HG03521 (cell line): ENCODE data around the gene PTTG1.

ENCODE experiments used
- ATAC-seq: cut with Tn5 transposase; IDR thresholded peaks from one replicate; pipeline ENCODE4 v1.9.1; 2021; ENCODE audit warnings: mild to moderate bottlenecking, moderate library complexity; ENCODE audit not compliant: unreplicated experiment

Gene PTTG1

DNA sequence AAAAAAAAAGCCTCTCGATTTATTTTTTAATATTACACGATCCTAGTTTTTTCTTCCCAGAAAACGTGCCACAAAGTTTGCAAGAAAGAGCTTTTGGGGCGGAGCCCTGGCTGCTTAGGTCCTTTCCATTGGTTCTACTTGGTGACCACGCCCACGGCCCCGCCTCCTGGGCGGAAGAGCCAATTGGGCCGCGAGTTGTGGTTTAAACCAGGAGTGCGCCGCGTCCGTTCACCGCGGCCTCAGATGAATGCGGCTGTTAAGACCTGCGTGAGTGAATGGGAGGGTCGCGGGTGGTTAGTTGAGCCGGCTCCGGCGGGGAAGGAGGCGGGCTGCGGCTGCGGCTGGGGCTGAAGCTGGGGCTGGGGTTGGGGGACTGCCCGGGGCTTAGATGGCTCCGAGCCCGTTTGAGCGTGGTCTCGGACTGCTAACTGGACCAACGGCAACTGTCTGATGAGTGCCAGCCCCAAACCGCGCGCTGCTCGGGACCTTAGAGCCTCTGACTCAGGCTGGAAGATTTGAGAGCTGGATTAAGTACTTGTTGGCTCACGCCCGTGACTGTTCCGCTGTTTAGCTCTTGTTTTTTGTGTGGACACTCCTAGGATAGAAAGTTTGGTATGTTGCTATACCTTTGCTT is at the start of gene PTTG1:
TSS of gene PTTG1 (plus strand) at position 231 of the 634 bp plus-strand sequence. CDS start 458 bp downstream, outside the sequence.
- ATAC-seq: peak; percentile 70

- ATAC-seq: no peak
Measured at GRCh38 chr5:160375166-160375565, 46.5 kb upstream of the PTTG1 start.

GRCh38 chr5:160375701-160376100 is 46.0 kb upstream of the PTTG1 start:
- no peak for ATAC-seq

DNA sequence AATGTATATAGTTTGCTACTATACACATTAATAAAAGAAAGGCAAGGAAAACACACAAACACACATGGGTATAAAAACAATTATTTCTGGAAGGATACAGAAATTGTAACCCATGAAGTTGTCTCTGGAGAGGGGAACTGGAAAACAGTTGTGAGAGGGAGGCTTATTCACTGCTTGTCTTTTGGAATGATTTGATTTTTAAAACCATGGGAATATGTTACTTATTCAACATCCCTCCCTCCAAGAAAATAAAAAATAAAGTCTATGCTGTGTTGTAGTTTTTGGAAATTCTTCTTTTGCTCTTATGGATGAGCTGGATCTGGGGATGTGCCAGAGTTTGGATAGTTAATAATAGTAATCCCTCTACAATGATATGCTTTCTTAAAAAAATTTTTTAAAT is 45.2 kb upstream of the PTTG1 start:
- ATAC-seq: no peak

- ATAC-seq: no peak
Measured at GRCh38 chr5:160377651-160378050, 44.0 kb upstream of the PTTG1 start.

DNA sequence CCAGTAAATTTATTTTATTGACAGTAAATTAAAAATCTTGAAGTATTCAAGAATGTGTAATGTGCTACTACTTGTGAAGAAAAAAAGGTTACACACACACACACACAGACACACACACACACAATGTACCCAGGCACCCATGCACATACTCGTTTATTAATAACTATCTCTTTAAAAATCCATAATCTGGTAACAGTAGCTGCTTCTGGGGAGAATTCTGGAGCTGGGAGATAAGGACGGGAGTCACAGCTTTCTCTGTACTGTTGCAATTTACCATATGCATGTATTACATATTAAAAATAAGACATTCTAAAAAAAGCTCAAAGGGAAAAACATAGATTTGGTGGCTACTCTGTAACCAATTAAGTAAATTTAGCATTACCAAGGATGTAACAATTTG is 43.3 kb upstream of the PTTG1 start:
- ATAC-seq: no peak

GRCh38 chr5:160379511-160379910 is 42.1 kb upstream of the PTTG1 start:
- ATAC-seq: no peak

DNA sequence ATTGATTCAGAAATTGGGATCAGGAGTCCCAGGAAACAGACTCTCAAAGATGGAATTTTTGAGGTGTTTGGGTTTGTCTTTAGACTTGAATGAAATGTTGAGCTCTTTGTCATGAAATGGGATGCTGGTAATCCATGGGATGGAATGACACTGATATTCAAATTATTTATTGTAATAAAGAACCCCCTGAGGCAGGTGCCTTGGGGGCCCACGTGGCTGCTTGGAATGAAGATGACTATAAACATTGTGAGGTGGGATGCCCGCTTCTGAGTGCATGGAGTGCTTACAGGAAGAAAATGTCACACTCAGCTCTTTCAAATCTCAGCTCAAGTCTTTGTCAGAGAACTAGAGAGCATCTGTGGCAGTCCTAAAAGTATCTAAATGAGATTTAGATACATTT is 41.6 kb upstream of the PTTG1 start:
- no peak for ATAC-seq

DNA sequence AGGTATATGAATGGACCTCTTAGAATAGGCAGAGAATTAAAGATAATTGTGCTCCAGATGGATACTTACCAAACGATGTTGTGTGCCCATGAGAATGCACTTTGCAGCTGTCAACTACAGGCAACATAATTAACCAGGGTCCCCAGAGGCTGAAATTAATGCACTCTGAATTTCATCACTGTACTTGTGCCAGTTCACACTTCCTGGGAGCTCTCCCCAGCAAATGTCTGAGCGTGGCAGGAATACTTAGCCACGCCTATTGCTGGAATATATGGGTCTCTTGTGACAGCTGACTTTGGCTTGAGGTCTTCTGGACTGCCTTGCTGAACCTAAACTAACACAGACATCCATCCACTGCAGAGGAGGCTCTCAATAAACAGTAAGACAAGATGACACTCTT is 39.3 kb upstream of the PTTG1 start:
- ATAC-seq: no peak

DNA sequence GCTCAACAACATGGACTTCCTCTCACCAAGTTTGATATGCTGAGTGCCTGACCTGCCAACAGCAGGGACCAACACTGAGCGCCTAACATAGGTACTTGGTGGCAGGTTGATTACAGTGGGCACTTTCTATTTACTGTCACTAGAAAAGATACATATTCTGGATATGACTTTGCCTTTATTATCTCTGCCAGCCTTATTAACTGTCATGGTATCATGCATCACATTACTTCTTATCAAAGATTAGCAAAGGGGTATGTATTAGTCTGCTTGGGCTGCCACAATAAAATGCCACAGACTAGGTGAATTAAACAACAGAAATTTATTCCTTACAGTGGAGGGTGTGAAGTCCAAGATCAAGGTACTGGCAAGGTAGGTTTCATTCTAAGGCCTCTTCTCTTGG is 37.0 kb upstream of the PTTG1 start:
- ATAC-seq: no peak

DNA sequence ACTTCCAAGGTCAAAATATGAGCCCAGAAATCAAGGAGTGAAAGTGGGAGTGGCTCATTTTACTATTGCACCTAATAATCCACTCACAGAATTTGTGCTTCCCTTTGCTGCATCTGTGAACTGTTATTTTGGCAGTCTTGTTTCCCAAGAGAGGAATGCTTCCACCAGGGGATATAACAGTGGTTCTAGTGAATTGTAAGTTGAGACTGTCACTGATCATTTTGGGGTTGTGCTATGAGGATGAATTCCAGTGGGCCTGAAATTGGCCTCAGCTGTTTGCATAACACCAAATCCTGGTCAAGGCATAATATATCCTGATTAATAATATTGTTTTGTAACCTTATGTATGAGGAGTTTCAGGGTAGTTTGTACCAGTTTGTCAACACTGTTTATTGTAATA is 36.2 kb upstream of the PTTG1 start:
- no peak for ATAC-seq

DNA sequence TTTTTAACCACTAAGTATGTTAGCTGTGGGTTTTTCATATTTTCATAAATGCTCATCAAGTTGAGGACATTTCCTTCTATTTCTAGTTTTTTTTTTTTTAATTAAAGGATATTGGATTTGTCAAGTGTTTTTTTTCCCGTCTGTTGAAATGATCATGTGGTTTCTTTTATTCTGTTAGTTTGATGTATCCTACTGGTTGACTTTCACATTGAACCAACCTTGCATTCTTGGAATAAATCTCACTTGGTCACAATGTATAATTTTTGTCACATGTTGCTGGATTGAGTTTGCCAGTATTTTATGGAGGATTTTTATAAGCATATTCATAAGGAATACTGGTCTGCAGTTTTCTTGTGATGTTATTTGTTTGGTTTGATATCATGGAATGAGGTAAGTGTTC is 34.2 kb upstream of the PTTG1 start:
- no peak for ATAC-seq

GRCh38 chr5:160390787-160391696 is 30.6 kb upstream of the PTTG1 start:
- no peak for ATAC-seq

GRCh38 chr5:160395111-160395510 is 26.5 kb upstream of the PTTG1 start:
- no peak for ATAC-seq

DNA sequence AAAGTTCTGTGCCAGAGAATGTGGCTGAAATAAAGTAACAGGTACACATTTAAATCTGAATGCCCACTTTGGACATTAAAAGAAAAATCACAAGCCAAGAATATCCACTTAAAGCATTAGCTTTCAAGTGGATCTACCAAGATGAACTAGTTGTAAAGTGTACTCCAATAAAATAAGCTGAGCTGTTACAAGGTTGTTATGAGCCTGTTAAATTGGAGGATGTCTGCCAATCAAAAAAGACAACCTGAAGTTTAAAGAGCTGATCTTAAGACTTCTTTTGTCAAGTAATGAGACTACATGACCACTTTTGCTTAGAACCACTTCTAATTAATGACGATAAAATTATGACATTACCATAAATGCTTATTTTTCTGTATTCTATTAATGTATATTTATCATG is 24.2 kb upstream of the PTTG1 start:
- no peak for ATAC-seq

- no peak for ATAC-seq
Measured at GRCh38 chr5:160398806-160399205, 22.8 kb upstream of the PTTG1 start.

DNA sequence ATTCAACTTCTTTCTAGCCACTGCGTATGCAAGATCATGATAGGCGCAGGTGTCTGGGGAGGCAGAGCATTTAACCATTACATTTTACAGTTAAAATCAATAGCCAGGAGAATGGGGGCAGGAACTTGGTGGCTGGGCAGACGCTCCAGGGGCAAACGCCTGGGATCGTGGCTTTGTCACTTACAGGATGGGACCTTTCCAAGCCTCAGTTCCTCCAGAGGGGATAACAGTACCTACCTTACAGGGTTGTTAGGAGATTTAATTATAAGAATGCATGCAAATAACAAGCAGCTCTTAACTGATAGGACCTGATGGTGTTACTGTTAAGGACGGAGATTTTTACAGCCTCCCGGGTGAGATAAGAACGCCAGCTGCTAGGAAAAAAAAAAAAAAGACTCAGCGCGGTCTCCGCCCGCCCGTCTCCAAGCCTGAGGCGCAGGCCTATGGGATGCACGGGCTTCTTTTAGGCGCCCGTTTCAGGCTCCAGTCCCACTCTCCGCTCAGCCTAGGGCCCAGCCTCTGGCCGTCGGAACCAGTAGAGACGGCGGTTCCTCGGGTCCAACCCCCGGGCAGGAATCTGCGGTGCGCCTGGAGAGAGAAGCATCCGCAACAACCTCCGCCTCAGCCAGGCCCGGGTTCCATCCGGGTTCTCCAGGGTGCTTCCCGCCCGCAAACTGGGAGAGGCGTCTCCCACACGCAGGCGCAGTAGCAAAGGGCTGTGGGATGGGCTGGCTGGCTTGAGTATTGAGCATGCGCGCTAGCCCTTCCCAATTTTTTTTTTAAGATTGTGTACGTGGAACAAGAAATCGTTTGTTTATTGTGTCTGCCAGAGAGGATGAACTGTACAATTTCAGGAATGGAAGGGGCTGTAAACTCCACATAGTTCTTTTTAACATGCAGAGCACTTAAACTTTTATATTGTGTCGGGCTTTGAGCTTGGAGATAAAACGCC is 22.0 kb upstream of the PTTG1 start, which contains the start of gene FAM200C:
TSS of gene FAM200C (minus strand) at position 653 of the 952 bp plus-strand sequence. CDS start 4,564 bp downstream, outside the sequence.
- peak; percentile 64 for ATAC-seq

DNA sequence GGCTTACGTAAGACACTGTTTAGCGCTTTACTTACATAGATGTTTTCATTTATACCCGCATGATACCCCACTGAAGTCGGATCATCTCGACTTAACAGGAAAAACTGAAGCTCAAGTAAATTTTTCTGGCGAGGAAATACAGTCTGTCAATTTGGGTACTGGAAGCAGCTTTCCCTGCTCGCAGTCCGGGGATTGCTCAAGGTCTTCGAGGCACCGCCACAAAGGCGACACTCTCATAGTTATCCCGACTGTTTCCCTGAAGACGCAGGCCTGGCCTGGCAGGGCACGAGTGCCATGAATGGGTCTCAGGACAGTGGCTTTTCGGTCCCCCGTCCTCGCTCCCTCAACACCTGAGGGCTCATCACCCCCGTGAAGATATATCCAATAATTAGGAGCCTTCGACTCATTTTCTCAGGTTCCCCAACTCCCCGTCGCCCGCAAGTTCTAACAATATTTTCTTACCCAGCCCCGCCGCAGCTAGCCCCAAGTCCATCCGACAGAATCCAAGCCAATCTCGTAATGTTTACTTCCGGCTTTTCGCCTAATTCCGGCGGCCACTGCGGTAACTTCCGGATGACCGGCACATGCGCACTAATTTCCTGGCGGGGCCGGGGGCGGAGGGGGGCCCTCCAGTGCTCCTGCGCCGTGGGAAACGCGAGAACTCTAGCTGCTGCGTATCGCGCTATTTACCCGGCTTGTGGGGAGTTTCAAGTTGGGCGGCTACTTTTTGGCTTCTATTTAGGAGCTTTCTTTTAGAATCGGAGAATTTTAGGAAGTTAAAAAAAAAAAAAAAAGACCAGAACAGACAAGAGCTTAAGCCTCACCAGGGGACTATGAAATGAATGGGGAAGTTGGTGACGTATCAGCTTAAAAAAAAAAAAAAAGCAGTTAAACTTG is 2.8 kb upstream of the PTTG1 start, which contains the start of gene SLU7:
TSS of gene SLU7 (minus strand) at position 521 of the 897 bp plus-strand sequence. CDS start 3,787 bp downstream, outside the sequence.
- peak; percentile 66 for ATAC-seq

- peak; percentile 30 for ATAC-seq
Measured at GRCh38 chr5:160419458-160420330, 2.0 kb upstream of the PTTG1 start.
